Measurements from ENCODE around the gene NHEJ1. TPM values are rescaled to one million over a fixed set of nuclear protein-coding genes. Genes with fewer than 3 reads are reported as not detected.

Gene NHEJ1
- total RNA-seq, 1 experiment from 2014 or later, result 20.8 TPM

GRCh38 chr2:219106251-219106650 is 54.4 kb downstream of the NHEJ1 start:
- Histone ChIP-seq H2BK15ac (ENCODE audit: low read depth, low read length) (no peak overlapping the region), H4K8ac (replicated peaks; ENCODE audit: insufficient read length, low read depth, low read length) (no peak overlapping the region), H3K79me1 (ENCODE audit: insufficient read depth, low read depth, low read length, poor library complexity, severe bottlenecking) (no peaks in the 10 kb centered on the region), H2BK5ac (ENCODE audit: insufficient read length, low read length) (no peak overlapping the region), H3K27me3 (ENCODE audit: insufficient read depth, low read length) (no peaks in the 10 kb centered on the region), H3K56ac (ENCODE audit: insufficient read length, low read depth, low read length) (no peak overlapping the region), H3K23ac (ENCODE audit: insufficient read length, low read depth, low read length) (no peak overlapping the region), H4K5ac (ENCODE audit: insufficient read length, low read depth, low read length) (no peak overlapping the region), H2BK12ac (ENCODE audit: insufficient read length, low read depth, low read length) (no peak overlapping the region), H3K4me1 (ENCODE audit: insufficient read depth, low read length) (no peaks in the 10 kb centered on the region), H3K14ac (ENCODE audit: insufficient read depth, low read length) (no peak overlapping the region), H3K27ac (ENCODE audit: insufficient read length, low read depth, low read length) (no peak overlapping the region), H2AK5ac (ENCODE audit: insufficient read length, low read length) (no peak overlapping the region), H3K23me2 (ENCODE audit: insufficient read length, low read depth, low read length, poor library complexity, severe bottlenecking) (no peaks in the 10 kb centered on the region), H4K91ac (ENCODE audit: insufficient read length, low read depth, low read length) (no peak overlapping the region), H3K79me2 (ENCODE audit: insufficient read depth, low read length) (no peaks in the 10 kb centered on the region), H2BK120ac (ENCODE audit: low read depth, low read length, poor library complexity, severe bottlenecking) (no peak overlapping the region), H3K4me2 (ENCODE audit: insufficient read depth, insufficient read length, low read length) (no peak overlapping the region), H3K9me3 (ENCODE audit: control insufficient read depth, low read depth, low read length) (no peaks in the 10 kb centered on the region), H3T11ph (ENCODE audit: low read length) (no peak overlapping the region), H2AFZ (ENCODE audit: low read length) (no peak overlapping the region), H3K4ac (ENCODE audit: low read depth, low read length) (no peak overlapping the region), H4K20me1 (ENCODE audit: control insufficient read depth, insufficient read depth, insufficient read length) (no peaks in the 10 kb centered on the region), H3K18ac (ENCODE audit: insufficient read length, low read depth, low read length) (no peak overlapping the region), H2BK20ac (ENCODE audit: low read depth, low read length, poor library complexity, severe bottlenecking) (no peak overlapping the region), H3K9ac (ENCODE audit: extremely low read depth, insufficient read length, low read length) (no peak overlapping the region)
- Mint-ChIP-seq H3K36me3 (ENCODE audit: insufficient read depth in 1 of 3, low read depth in 3 of 3) (0 out of 7 replicates have a peak, but pooled peaks cover 0 to 2% (median 0%) of the 10 kb centered on the region in 3 experiments), H3K27ac (no peak overlapping the region; a peak in 1 of 7 replicates), H3K4me3 (no peak overlapping the region), H3K9me3 (no peaks in the 10 kb centered on the region), H3K27me3 (ENCODE audit: low read depth) (peaks cover 2% of the 10 kb centered on the region; the same call in 1 of the 2 replicates), H3K4me1 (peaks cover 9 to 13% of the 10 kb centered on the region in 2 experiments)
- no CpG with 5 or more reads among the region's 3 CpGs for WGBS (ENCODE audit: extremely low coverage, insufficient read length, low lambda C conversion rate)
- no peak for TF ChIP-seq CTCF (conservative IDR thresholded peaks at IDR 0.05)
- no peak for DNase-seq

All from H9 (cell line).